Neural cell (in vitro differentiated cells): ENCODE data around the gene PLN.

ENCODE experiments used
- EP300 ChIP-seq: fragments of 450-650 bp; conservative IDR thresholded peaks from 2 replicates; pipeline ENCODE4 v1.6.1; 2014; ENCODE audit warnings: antibody characterized with exemption, mild to moderate bottlenecking, moderate library complexity; ENCODE audit not compliant: poor library complexity, severe bottlenecking
- EZH2 ChIP-seq: fragments of 200-600, 300-800 bp; shearing (Covaris generic), sonication (generic); IDR thresholded peaks from 2 replicates; pipeline ENCODE4 v1.6.1; 2014; ENCODE audit warnings: antibody characterized with exemption, low read length, borderline replicate concordance, mild to moderate bottlenecking; ENCODE audit not compliant: insufficient read depth, poor library complexity, severe bottlenecking
- SMC3 ChIP-seq: fragments of 450-650 bp; conservative IDR thresholded peaks from 2 replicates; pipeline ENCODE4 v1.6.1; 2014; ENCODE audit warnings: antibody characterized with exemption, mild to moderate bottlenecking, moderate library complexity; ENCODE audit not compliant: poor library complexity
- TF ChIP-seq, protein P1 (sequence below): fragments of 450-650 bp; IDR thresholded peaks from 2 replicates; pipeline ENCODE4 v1.5.1; 2014; ENCODE audit warnings: antibody characterized with exemption, mild to moderate bottlenecking, moderate library complexity; ENCODE audit not compliant: poor library complexity, severe bottlenecking

- TF ChIP-seq, protein P1, sequence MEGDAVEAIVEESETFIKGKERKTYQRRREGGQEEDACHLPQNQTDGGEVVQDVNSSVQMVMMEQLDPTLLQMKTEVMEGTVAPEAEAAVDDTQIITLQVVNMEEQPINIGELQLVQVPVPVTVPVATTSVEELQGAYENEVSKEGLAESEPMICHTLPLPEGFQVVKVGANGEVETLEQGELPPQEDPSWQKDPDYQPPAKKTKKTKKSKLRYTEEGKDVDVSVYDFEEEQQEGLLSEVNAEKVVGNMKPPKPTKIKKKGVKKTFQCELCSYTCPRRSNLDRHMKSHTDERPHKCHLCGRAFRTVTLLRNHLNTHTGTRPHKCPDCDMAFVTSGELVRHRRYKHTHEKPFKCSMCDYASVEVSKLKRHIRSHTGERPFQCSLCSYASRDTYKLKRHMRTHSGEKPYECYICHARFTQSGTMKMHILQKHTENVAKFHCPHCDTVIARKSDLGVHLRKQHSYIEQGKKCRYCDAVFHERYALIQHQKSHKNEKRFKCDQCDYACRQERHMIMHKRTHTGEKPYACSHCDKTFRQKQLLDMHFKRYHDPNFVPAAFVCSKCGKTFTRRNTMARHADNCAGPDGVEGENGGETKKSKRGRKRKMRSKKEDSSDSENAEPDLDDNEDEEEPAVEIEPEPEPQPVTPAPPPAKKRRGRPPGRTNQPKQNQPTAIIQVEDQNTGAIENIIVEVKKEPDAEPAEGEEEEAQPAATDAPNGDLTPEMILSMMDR = no peak
- TF ChIP-seq SMC3 (no peak), EZH2 (no peak), EP300 (no peak)
These were observed 5.7 kb upstream of the PLN start for GRCh38 chr6:118542184-118542952.
